Measurements from ENCODE around the gene TGM4. TPM values are rescaled to one million over a fixed set of nuclear protein-coding genes. Genes with fewer than 3 reads are reported as not detected.

Gene TGM4
- total and polyA plus RNA-seq, 7 experiments from 2014 or later = 0.07 TPM; not detected in 6

GRCh38 chr3:44887101-44887500, 12.7 kb downstream of the TGM4 start:
- Histone ChIP-seq H3K4me1 (ENCODE audit: control insufficient read depth in 2 of 2, insufficient read depth in 2 of 2, low read length in 2 of 2) (no peaks in the 10 kb centered on the region), H3K9me3 (ENCODE audit: control insufficient read depth in 2 of 3, low read length in 3 of 3) (no peaks in the 10 kb centered on the region), H3K4me3 (ENCODE audit: low read length) (no peak overlapping the region), H3K27me3 (ENCODE audit: control insufficient read depth in 2 of 2, insufficient read depth in 2 of 2, low read length in 2 of 2) (no peaks in the 10 kb centered on the region), H3K27ac (ENCODE audit: low read depth, low read length) (no peak overlapping the region), H3K36me3 (ENCODE audit: control insufficient read depth in 2 of 3, insufficient read depth in 3 of 3, low read length in 3 of 3) (no peaks in the 10 kb centered on the region)
- no peaks in the 10 kb centered on the region for H3K9me3 Mint-ChIP-seq
- H3K4me3 Mint-ChIP-seq = no peak overlapping the region
- H3K27me3 Mint-ChIP-seq = peaks cover 0 to 20% (median 7%) of the 10 kb centered on the region in 5 donors
- CTCF ChIA-PET = no interaction called here
- intact Hi-C loops (cut with micrococcal nuclease) = no loop called here
- no peaks in the 10 kb centered on the region for H3K36me3 Mint-ChIP-seq
- no peaks in the 10 kb centered on the region for H3K4me1 Mint-ChIP-seq
- H3K27ac Mint-ChIP-seq = no peak overlapping the region
- ATAC-seq = no peak
- no peak for DNase-seq
- POLR2A ChIA-PET = no interaction called here

GRCh38 chr3:44890258-44890657, 15.8 kb downstream of the TGM4 start:
- ATAC-seq = no peak
- CTCF ChIA-PET = no interaction called here
- no peaks in the 10 kb centered on the region for H3K36me3 Mint-ChIP-seq

GRCh38 chr3:44890852-44891251, 16.4 kb downstream of the TGM4 start:
- POLR2A ChIA-PET = no interaction called here
- H3K36me3 ChIP-seq (ENCODE audit: control insufficient read depth in 2 of 3, insufficient read depth in 3 of 3, low read length in 3 of 3) = no peaks in the 10 kb centered on the region
- Mint-ChIP-seq H3K36me3 (no peaks in the 10 kb centered on the region), H3K9me3 (no peaks in the 10 kb centered on the region), H3K27ac (peak overlapping the region in 1 of 9 donors; percentile 53), H3K4me3 (no peak overlapping the region), H3K27me3 (peaks cover 0 to 12% (median 1%) of the 10 kb centered on the region in 5 donors), H3K4me1 (no peaks in the 10 kb centered on the region)
- H3K4me3 ChIP-seq (ENCODE audit: low read length) = no peak overlapping the region
- H3K9me3 ChIP-seq (ENCODE audit: control insufficient read depth in 2 of 3, low read length in 3 of 3) = no peaks in the 10 kb centered on the region
- ATAC-seq = no peak
- DNase-seq = no peak
- CTCF ChIA-PET = no interaction called here
- no peaks in the 10 kb centered on the region for H3K27me3 ChIP-seq (ENCODE audit: control insufficient read depth in 2 of 2, insufficient read depth in 2 of 2, low read length in 2 of 2)
- intact Hi-C loops (cut with micrococcal nuclease) = no loop called here
- H3K27ac ChIP-seq (ENCODE audit: low read depth, low read length) = no peak overlapping the region
- H3K4me1 ChIP-seq (ENCODE audit: control insufficient read depth in 2 of 2, insufficient read depth in 2 of 2, low read length in 2 of 2) = no peaks in the 10 kb centered on the region

More at GRCh38 chr3:44890258-44890657, 15.8 kb downstream of the TGM4 start:
- intact Hi-C loops (cut with micrococcal nuclease) = no loop called here
- no peak for DNase-seq
- H3K4me3 ChIP-seq (ENCODE audit: low read length) = no peak overlapping the region
- no peaks in the 10 kb centered on the region for H3K9me3 ChIP-seq (ENCODE audit: control insufficient read depth in 2 of 3, low read length in 3 of 3)
- Mint-ChIP-seq H3K9me3 (no peaks in the 10 kb centered on the region), H3K27me3 (peaks cover 0 to 18% (median 4%) of the 10 kb centered on the region in 5 donors), H3K4me1 (no peaks in the 10 kb centered on the region), H3K27ac (peak overlapping the region in 1 of 9 donors; percentile 49), H3K4me3 (no peak overlapping the region)
- no peaks in the 10 kb centered on the region for H3K4me1 ChIP-seq (ENCODE audit: control insufficient read depth in 2 of 2, insufficient read depth in 2 of 2, low read length in 2 of 2)
- no peaks in the 10 kb centered on the region for H3K36me3 ChIP-seq (ENCODE audit: control insufficient read depth in 2 of 3, insufficient read depth in 3 of 3, low read length in 3 of 3)
- POLR2A ChIA-PET = no interaction called here
- no peak overlapping the region for H3K27ac ChIP-seq (ENCODE audit: low read depth, low read length)
- no peaks in the 10 kb centered on the region for H3K27me3 ChIP-seq (ENCODE audit: control insufficient read depth in 2 of 2, insufficient read depth in 2 of 2, low read length in 2 of 2)

- no peak overlapping the region for H3K27ac Mint-ChIP-seq
- no peak overlapping the region for H3K27ac ChIP-seq (ENCODE audit: low read depth, low read length)
- POLR2A ChIA-PET = no interaction called here
- intact Hi-C loops (cut with micrococcal nuclease) = no loop called here
- CTCF ChIA-PET = no interaction called here
- DNase-seq (no peak), ATAC-seq (no peak)
- no peaks in the 10 kb centered on the region for H3K36me3 Mint-ChIP-seq
- no peaks in the 10 kb centered on the region for H3K9me3 Mint-ChIP-seq
- H3K27me3 Mint-ChIP-seq = no peaks in the 10 kb centered on the region
- H3K4me1 ChIP-seq (ENCODE audit: control insufficient read depth in 2 of 2, insufficient read depth in 2 of 2, low read length in 2 of 2) = no peaks in the 10 kb centered on the region
- H3K4me3 Mint-ChIP-seq = no peak overlapping the region
- no peaks in the 10 kb centered on the region for H3K9me3 ChIP-seq (ENCODE audit: control insufficient read depth in 2 of 3, low read length in 3 of 3)
- H3K4me1 Mint-ChIP-seq = no peaks in the 10 kb centered on the region
- no peaks in the 10 kb centered on the region for H3K27me3 ChIP-seq (ENCODE audit: control insufficient read depth in 2 of 2, insufficient read depth in 2 of 2, low read length in 2 of 2)
- no peaks in the 10 kb centered on the region for H3K36me3 ChIP-seq (ENCODE audit: control insufficient read depth in 2 of 3, insufficient read depth in 3 of 3, low read length in 3 of 3)
- H3K4me3 ChIP-seq (ENCODE audit: low read length) = no peak overlapping the region
Measured at GRCh38 chr3:44892689-44893088, 18.3 kb downstream of the TGM4 start.

- H3K27me3 Mint-ChIP-seq = no peaks in the 10 kb centered on the region
- ChIA-PET POLR2A (no interaction called here), CTCF (no interaction called here)
- H3K27ac Mint-ChIP-seq = no peak overlapping the region
- H3K36me3 ChIP-seq (ENCODE audit: control insufficient read depth in 2 of 3, insufficient read depth in 3 of 3, low read length in 3 of 3) = no peaks in the 10 kb centered on the region
- no peaks in the 10 kb centered on the region for H3K4me1 Mint-ChIP-seq
- ATAC-seq (no peak), DNase-seq (no peak)
- H3K27ac ChIP-seq (ENCODE audit: low read depth, low read length) = no peak overlapping the region
- H3K9me3 Mint-ChIP-seq = no peaks in the 10 kb centered on the region
- H3K4me3 Mint-ChIP-seq = no peak overlapping the region
- no peaks in the 10 kb centered on the region for H3K4me1 ChIP-seq (ENCODE audit: control insufficient read depth in 2 of 2, insufficient read depth in 2 of 2, low read length in 2 of 2)
- no peaks in the 10 kb centered on the region for H3K36me3 Mint-ChIP-seq
- intact Hi-C loops (cut with micrococcal nuclease) = no loop called here
- no peaks in the 10 kb centered on the region for H3K9me3 ChIP-seq (ENCODE audit: control insufficient read depth in 2 of 3, low read length in 3 of 3)
- H3K4me3 ChIP-seq (ENCODE audit: low read length) = no peak overlapping the region
- no peaks in the 10 kb centered on the region for H3K27me3 ChIP-seq (ENCODE audit: control insufficient read depth in 2 of 2, insufficient read depth in 2 of 2, low read length in 2 of 2)
Measured at GRCh38 chr3:44893097-44893496, 18.7 kb downstream of the TGM4 start.

- DNase-seq = no peak
- CTCF ChIA-PET = no interaction called here
Measured at GRCh38 chr3:44894485-44894884, 20.1 kb downstream of the TGM4 start.

GRCh38 chr3:44896440-44896839, 22.0 kb downstream of the TGM4 start:
- ATAC-seq = no peak
- H3K4me1 Mint-ChIP-seq = peaks cover 0 to 6% (median 0%) of the 10 kb centered on the region in 7 donors
- no peak for DNase-seq
- peaks cover 0 to 1% (median 0%) of the 10 kb centered on the region in 11 donors for H3K9me3 Mint-ChIP-seq
- intact Hi-C loops (cut with micrococcal nuclease) = no loop called here
- H3K4me3 Mint-ChIP-seq = no peak overlapping the region
- peaks cover 0 to 19% (median 0%) of the 10 kb centered on the region in 5 donors for H3K27me3 Mint-ChIP-seq
- H3K36me3 Mint-ChIP-seq = no peaks in the 10 kb centered on the region
- POLR2A ChIA-PET = no interaction called here
- no peak overlapping the region for H3K27ac ChIP-seq (ENCODE audit: low read depth, low read length)
- no peak overlapping the region for H3K27ac Mint-ChIP-seq
- no peaks in the 10 kb centered on the region for H3K4me1 ChIP-seq (ENCODE audit: control insufficient read depth in 2 of 2, insufficient read depth in 2 of 2, low read length in 2 of 2)
- no peaks in the 10 kb centered on the region for H3K27me3 ChIP-seq (ENCODE audit: control insufficient read depth in 2 of 2, insufficient read depth in 2 of 2, low read length in 2 of 2)
- CTCF ChIA-PET = no interaction called here
- no peak overlapping the region for H3K4me3 ChIP-seq (ENCODE audit: low read length)
- no peaks in the 10 kb centered on the region for H3K9me3 ChIP-seq (ENCODE audit: control insufficient read depth in 2 of 3, low read length in 3 of 3)
- no peaks in the 10 kb centered on the region for H3K36me3 ChIP-seq (ENCODE audit: control insufficient read depth in 2 of 3, insufficient read depth in 3 of 3, low read length in 3 of 3)

More at GRCh38 chr3:44894485-44894884, 20.1 kb downstream of the TGM4 start:
- H3K4me1 ChIP-seq (ENCODE audit: control insufficient read depth in 2 of 2, insufficient read depth in 2 of 2, low read length in 2 of 2) = no peaks in the 10 kb centered on the region
- H3K36me3 Mint-ChIP-seq = no peaks in the 10 kb centered on the region
- POLR2A ChIA-PET = no interaction called here
- H3K27ac Mint-ChIP-seq = peak overlapping the region in 1 of 9 donors; percentile 5
- no peaks in the 10 kb centered on the region for H3K4me1 Mint-ChIP-seq
- peaks cover 0 to 6% (median 0%) of the 10 kb centered on the region in 5 donors for H3K27me3 Mint-ChIP-seq
- no peaks in the 10 kb centered on the region for H3K9me3 Mint-ChIP-seq
- no peak for ATAC-seq
- no peaks in the 10 kb centered on the region for H3K36me3 ChIP-seq (ENCODE audit: control insufficient read depth in 2 of 3, insufficient read depth in 3 of 3, low read length in 3 of 3)
- H3K9me3 ChIP-seq (ENCODE audit: control insufficient read depth in 2 of 3, low read length in 3 of 3) = no peaks in the 10 kb centered on the region
- no peaks in the 10 kb centered on the region for H3K27me3 ChIP-seq (ENCODE audit: control insufficient read depth in 2 of 2, insufficient read depth in 2 of 2, low read length in 2 of 2)
- no peak overlapping the region for H3K4me3 Mint-ChIP-seq
- intact Hi-C loops (cut with micrococcal nuclease) = no loop called here
- H3K27ac ChIP-seq (ENCODE audit: low read depth, low read length) = no peak overlapping the region
- H3K4me3 ChIP-seq (ENCODE audit: low read length) = no peak overlapping the region
